GM12875 (cell line): ENCODE results near the gene CCDC88B.

Source experiments
- H3K4me3 ChIP-seq: one replicate; pipeline ENCODE4 v1.5.1; 2011; ENCODE audit warnings: low read depth, low read length, control low read depth
- CTCF ChIP-seq: IDR thresholded peaks from 2 replicates; pipeline ENCODE4 v1.5.1; 2011; ENCODE audit warnings: low read depth, mild to moderate bottlenecking, control low read depth, inconsistent platforms, low read length, moderate library complexity, borderline replicate concordance; ENCODE audit not compliant: insufficient read depth

The CCDC88B gene

GRCh38 chr11:64391839-64392238, 51.8 kb downstream of the CCDC88B start:
- H3K4me3 ChIP-seq: no peak overlapping the region
- no peak for TF ChIP-seq CTCF

- TF ChIP-seq CTCF: no peak
- H3K4me3 ChIP-seq: no peak overlapping the region
Measured at GRCh38 chr11:64395545-64396078, 55.6 kb downstream of the CCDC88B start.

- no peak overlapping the region for H3K4me3 ChIP-seq
- no peak for TF ChIP-seq CTCF
Measured at GRCh38 chr11:64396079-64396591, 56.1 kb downstream of the CCDC88B start.

GRCh38 chr11:64400102-64400501, 60.1 kb downstream of the CCDC88B start:
- no peak overlapping the region for H3K4me3 ChIP-seq
- no peak for TF ChIP-seq CTCF

- H3K4me3 ChIP-seq: no peak overlapping the region
- TF ChIP-seq CTCF: no peak
Measured at GRCh38 chr11:64400667-64401066, 60.7 kb downstream of the CCDC88B start.

- H3K4me3 ChIP-seq: no peak overlapping the region
- no peak for TF ChIP-seq CTCF
Measured at GRCh38 chr11:64401775-64402174, 61.8 kb downstream of the CCDC88B start.

- H3K4me3 ChIP-seq: no peak overlapping the region
- TF ChIP-seq CTCF: no peak
Measured at GRCh38 chr11:64403106-64403505, 63.1 kb downstream of the CCDC88B start.
